Measurements from ENCODE around the gene AKR1B1. TPM values are rescaled to one million over a fixed set of nuclear protein-coding genes. Genes with fewer than 3 reads are reported as not detected.

Gene AKR1B1
- total RNA-seq, 4 donors from 2014 or later, result 10.8 to 69.3 (median 40.8) TPM

GRCh38 chr7:134419085-134419484 lies 39.8 kb downstream of the AKR1B1 start:
- Histone ChIP-seq H3K36me3 (no peaks in the 10 kb centered on the region), H3K9me3 (no peaks in the 10 kb centered on the region), H3K27ac (no peak overlapping the region), H3K27me3 (no peaks in the 10 kb centered on the region), H3K4me1 (no peaks in the 10 kb centered on the region), H3K4me3 (no peak overlapping the region)
- DNase-seq, result no peak
- TF ChIP-seq, protein P1, sequence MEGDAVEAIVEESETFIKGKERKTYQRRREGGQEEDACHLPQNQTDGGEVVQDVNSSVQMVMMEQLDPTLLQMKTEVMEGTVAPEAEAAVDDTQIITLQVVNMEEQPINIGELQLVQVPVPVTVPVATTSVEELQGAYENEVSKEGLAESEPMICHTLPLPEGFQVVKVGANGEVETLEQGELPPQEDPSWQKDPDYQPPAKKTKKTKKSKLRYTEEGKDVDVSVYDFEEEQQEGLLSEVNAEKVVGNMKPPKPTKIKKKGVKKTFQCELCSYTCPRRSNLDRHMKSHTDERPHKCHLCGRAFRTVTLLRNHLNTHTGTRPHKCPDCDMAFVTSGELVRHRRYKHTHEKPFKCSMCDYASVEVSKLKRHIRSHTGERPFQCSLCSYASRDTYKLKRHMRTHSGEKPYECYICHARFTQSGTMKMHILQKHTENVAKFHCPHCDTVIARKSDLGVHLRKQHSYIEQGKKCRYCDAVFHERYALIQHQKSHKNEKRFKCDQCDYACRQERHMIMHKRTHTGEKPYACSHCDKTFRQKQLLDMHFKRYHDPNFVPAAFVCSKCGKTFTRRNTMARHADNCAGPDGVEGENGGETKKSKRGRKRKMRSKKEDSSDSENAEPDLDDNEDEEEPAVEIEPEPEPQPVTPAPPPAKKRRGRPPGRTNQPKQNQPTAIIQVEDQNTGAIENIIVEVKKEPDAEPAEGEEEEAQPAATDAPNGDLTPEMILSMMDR (IDR thresholded peaks at IDR 0.05), result no peak
- intact Hi-C loops (cut with DNase I; ENCODE audit: low total_unique reads), result no loop called here

DNA sequence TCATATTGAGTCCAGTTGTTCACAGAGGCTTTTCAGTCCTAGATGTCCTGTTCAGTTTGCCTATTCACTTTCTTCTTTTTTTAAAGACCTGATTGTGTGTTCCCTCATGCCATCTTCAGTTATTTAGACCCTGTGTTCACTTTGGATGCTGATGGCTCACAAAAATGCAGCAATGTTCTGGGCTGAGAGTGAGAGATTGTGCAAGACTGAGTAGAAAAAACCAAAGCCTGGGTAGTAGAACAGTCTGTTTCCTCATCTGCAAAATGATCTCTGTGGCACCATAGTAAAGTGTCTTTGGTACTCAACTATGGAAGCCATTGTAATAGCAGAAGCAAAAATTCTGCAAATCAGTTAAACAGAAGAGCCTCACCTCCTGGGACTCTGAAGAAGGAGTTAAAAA lies 43.2 kb downstream of the AKR1B1 start:
- Histone ChIP-seq H3K4me3 (no peak overlapping the region), H3K27ac (no peak overlapping the region), H3K9me3 (no peaks in the 10 kb centered on the region), H3K27me3 (no peaks in the 10 kb centered on the region), H3K36me3 (no peaks in the 10 kb centered on the region), H3K4me1 (no peaks in the 10 kb centered on the region)
- DNase-seq, result no peak
- intact Hi-C loops (cut with DNase I; ENCODE audit: low total_unique reads), result no loop called here
- TF ChIP-seq POLR2A (IDR thresholded peaks at IDR 0.05), result no peak
- TF ChIP-seq, protein P1 (IDR thresholded peaks at IDR 0.05), result no peak

DNA sequence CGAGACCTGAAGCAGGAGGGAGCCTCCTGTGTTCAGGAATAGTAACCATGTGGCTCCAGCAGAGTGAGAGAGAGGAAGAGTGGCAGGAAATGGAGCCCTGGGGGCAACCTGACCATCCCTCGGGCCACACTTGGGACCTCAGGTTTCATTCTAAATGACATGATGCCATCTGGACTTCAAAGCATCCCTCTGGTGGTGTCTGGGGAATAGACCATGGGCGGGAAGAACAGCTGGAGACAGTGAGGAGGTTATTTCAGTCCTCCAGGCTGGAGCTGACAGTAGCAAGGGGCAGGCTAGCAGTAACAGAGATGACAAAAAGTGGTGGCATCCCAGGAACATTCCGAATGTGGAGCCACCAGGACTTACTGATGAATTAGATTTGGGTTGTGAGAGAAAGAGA lies 44.8 kb downstream of the AKR1B1 start:
- DNase-seq, result no peak
- H3K4me3 ChIP-seq, result no peak overlapping the region
- TF ChIP-seq, protein P1 (IDR thresholded peaks at IDR 0.05), result no peak
- TF ChIP-seq POLR2A (IDR thresholded peaks at IDR 0.05), result no peak
- intact Hi-C loops (cut with DNase I; ENCODE audit: low total_unique reads), result no loop called here
- H3K27me3 ChIP-seq, result no peaks in the 10 kb centered on the region
- no peak overlapping the region for H3K27ac ChIP-seq
- no peaks in the 10 kb centered on the region for H3K4me1 ChIP-seq
- no peaks in the 10 kb centered on the region for H3K9me3 ChIP-seq
- H3K36me3 ChIP-seq, result no peaks in the 10 kb centered on the region

DNA sequence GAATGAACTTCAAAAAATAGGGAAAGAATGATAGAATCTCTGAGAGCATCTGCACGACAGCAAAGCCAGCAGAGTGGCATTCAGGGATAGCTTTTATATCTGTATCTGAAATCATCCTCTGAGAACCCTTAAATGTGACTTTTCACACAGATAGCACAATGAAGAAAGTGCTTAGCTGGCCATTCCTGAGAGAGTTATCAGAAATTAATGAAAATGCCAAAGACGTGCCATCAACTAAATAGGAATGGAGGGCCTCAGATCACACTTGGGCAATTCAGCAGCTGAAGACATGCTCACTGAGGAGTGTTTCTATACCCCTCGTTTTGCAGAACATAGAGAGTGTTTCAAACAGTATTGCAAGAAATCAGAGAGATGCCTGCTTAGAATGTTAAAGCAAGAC lies 51.6 kb downstream of the AKR1B1 start:
- TF ChIP-seq, protein P1 (IDR thresholded peaks at IDR 0.05), result no peak
- TF ChIP-seq POLR2A (IDR thresholded peaks at IDR 0.05), result no peak
- intact Hi-C loops (cut with DNase I; ENCODE audit: low total_unique reads), result no loop called here

GRCh38 chr7:134406431-134406830 lies 52.5 kb downstream of the AKR1B1 start:
- intact Hi-C loops (cut with DNase I; ENCODE audit: low total_unique reads), result no loop called here
- no peaks in the 10 kb centered on the region for H3K36me3 ChIP-seq
- TF ChIP-seq POLR2A (IDR thresholded peaks at IDR 0.05), result no peak
- TF ChIP-seq, protein P1 (IDR thresholded peaks at IDR 0.05), result no peak
- H3K9me3 ChIP-seq, result no peaks in the 10 kb centered on the region
- H3K4me1 ChIP-seq, result no peaks in the 10 kb centered on the region
- no peaks in the 10 kb centered on the region for H3K27me3 ChIP-seq
- H3K4me3 ChIP-seq, result no peak overlapping the region
- no peak for DNase-seq
- no peak overlapping the region for H3K27ac ChIP-seq

More for the DNA sequence above, 51.6 kb downstream of the AKR1B1 start:
- no peak overlapping the region for H3K27ac ChIP-seq
- H3K27me3 ChIP-seq, result no peaks in the 10 kb centered on the region
- H3K36me3 ChIP-seq, result no peaks in the 10 kb centered on the region
- H3K9me3 ChIP-seq, result no peaks in the 10 kb centered on the region
- no peak for DNase-seq
- H3K4me1 ChIP-seq, result no peaks in the 10 kb centered on the region
- no peak overlapping the region for H3K4me3 ChIP-seq
